OCI-LY3 (cell line): ENCODE results near the gene TTLL11.

Experiments used
- H2AFZ ChIP-seq: fragments of 200-600, 300-600 bp; shearing (Covaris generic); 2 replicates; pipeline ENCODE4 v1.6.0; 2014; ENCODE audit warnings: antibody characterized with exemption, low read depth, low read length
- H3K27ac ChIP-seq: fragments of 200-600, 300-600 bp; sonication (generic); 2 replicates; pipeline ENCODE4 v1.5.1; 2014; ENCODE audit warnings: mild to moderate bottlenecking, low read length, moderate library complexity, mixed read lengths
- H3K27me3 ChIP-seq: fragments of 200-600, 300-600 bp; sonication (generic); 2 replicates; pipeline ENCODE4 v1.6.1; 2014; ENCODE audit warnings: low read depth, low read length, mixed read lengths
- H3K36me3 ChIP-seq: fragments of 200-600, 300-600 bp; sonication (generic); replicated peaks from 2 replicates; pipeline ENCODE3; 2014; ENCODE audit warnings: low read depth, low read length, mixed read lengths
- H3K4me1 ChIP-seq: fragments of 300-600, 200-600 bp; sonication (generic); 2 replicates; pipeline ENCODE4 v1.6.1; 2014; ENCODE audit warnings: low read length, mixed read lengths
- H3K4me2 ChIP-seq: fragments of 200-600, 300-600 bp; sonication (generic); 2 replicates; pipeline ENCODE4 v1.6.1; 2014; ENCODE audit warnings: low read length, mixed read lengths
- H3K4me3 ChIP-seq: fragments of 300-600, 200-600 bp; sonication (generic); 2 replicates; pipeline ENCODE4 v1.5.1; 2014; ENCODE audit warnings: antibody characterized with exemption, mild to moderate bottlenecking, low read length, moderate library complexity
- H3K79me2 ChIP-seq: fragments of 300-600, 200-600 bp; shearing (Covaris generic); 2 replicates; pipeline ENCODE4 v1.6.1; 2014; ENCODE audit warnings: mild to moderate bottlenecking, low read length, mixed read lengths
- H3K9ac ChIP-seq: fragments of 300-600, 200-600 bp; shearing (Covaris generic); 2 replicates; pipeline ENCODE4 v1.6.0; 2014; ENCODE audit warnings: mild to moderate bottlenecking, low read length, moderate library complexity
- H3K9me3 ChIP-seq: fragments of 200-600, 300-600 bp; shearing (Covaris generic); 2 replicates; pipeline ENCODE4 v1.6.1; 2014; ENCODE audit warnings: low read length, mixed read lengths; ENCODE audit not compliant: insufficient read depth
- H4K20me1 ChIP-seq: fragments of 200-600, 300-600 bp; sonication (generic); 2 replicates; pipeline ENCODE4 v1.6.1; 2016; ENCODE audit warnings: low read length, mixed read lengths; ENCODE audit not compliant: insufficient read depth
- EZH2phosphoT487 ChIP-seq: fragments of 200-600 bp; shearing (Covaris generic); IDR thresholded peaks from 2 replicates; pipeline ENCODE4 v1.6.1; 2018; ENCODE audit warnings: antibody characterized with exemption, mixed run types, low read depth
- TF ChIP-seq, protein P1 (sequence below): fragments of 200-600, 300-600 bp; sonication (generic); IDR thresholded peaks from 2 replicates; pipeline ENCODE4 v1.5.1; 2014; ENCODE audit warnings: antibody characterized with exemption, low read length, low read depth

TTLL11 gene

DNA sequence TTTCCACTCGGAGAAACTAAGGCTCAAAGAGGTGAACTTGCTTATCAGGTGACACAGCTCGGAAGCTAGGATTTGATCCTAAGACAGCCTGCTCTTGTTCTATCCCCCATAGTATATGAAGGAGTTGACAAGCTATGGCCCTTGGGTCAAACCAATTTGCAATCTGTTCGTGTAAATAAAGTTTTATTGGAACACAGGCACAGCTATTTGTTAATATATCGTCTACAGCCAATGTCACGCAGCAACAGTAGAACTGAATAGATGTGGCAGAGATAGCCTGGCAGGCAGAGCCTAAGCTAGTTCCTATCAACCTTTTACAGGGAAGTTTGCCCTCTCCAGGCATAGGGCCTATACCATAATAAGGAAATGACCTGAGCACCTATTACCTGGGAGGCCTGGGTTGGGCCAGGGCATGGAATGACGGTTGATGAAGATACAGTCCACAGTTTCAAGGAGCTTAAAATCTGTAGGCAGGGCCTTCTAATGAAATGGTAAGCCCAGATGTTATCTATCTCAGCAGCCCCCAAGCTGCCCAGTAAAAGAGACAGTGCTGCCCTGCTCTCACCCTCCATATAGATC, 179.0 kb downstream of the TTLL11 start:
- no peak overlapping the region for H3K4me3 ChIP-seq
- H3K27me3 ChIP-seq = no peaks in the 10 kb centered on the region
- no peaks in the 10 kb centered on the region for H3K4me1 ChIP-seq
- no peak overlapping the region for H3K27ac ChIP-seq
- H3K36me3 ChIP-seq = no peaks in the 10 kb centered on the region
- H2AFZ ChIP-seq = no peak overlapping the region
- no peak overlapping the region for H3K9ac ChIP-seq
- TF ChIP-seq EZH2phosphoT487 = no peak
- TF ChIP-seq, protein P1, sequence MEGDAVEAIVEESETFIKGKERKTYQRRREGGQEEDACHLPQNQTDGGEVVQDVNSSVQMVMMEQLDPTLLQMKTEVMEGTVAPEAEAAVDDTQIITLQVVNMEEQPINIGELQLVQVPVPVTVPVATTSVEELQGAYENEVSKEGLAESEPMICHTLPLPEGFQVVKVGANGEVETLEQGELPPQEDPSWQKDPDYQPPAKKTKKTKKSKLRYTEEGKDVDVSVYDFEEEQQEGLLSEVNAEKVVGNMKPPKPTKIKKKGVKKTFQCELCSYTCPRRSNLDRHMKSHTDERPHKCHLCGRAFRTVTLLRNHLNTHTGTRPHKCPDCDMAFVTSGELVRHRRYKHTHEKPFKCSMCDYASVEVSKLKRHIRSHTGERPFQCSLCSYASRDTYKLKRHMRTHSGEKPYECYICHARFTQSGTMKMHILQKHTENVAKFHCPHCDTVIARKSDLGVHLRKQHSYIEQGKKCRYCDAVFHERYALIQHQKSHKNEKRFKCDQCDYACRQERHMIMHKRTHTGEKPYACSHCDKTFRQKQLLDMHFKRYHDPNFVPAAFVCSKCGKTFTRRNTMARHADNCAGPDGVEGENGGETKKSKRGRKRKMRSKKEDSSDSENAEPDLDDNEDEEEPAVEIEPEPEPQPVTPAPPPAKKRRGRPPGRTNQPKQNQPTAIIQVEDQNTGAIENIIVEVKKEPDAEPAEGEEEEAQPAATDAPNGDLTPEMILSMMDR = no peak
- no peak overlapping the region for H3K4me2 ChIP-seq
- no peaks in the 10 kb centered on the region for H3K79me2 ChIP-seq
- H4K20me1 ChIP-seq = no peaks in the 10 kb centered on the region
- no peaks in the 10 kb centered on the region for H3K9me3 ChIP-seq

DNA sequence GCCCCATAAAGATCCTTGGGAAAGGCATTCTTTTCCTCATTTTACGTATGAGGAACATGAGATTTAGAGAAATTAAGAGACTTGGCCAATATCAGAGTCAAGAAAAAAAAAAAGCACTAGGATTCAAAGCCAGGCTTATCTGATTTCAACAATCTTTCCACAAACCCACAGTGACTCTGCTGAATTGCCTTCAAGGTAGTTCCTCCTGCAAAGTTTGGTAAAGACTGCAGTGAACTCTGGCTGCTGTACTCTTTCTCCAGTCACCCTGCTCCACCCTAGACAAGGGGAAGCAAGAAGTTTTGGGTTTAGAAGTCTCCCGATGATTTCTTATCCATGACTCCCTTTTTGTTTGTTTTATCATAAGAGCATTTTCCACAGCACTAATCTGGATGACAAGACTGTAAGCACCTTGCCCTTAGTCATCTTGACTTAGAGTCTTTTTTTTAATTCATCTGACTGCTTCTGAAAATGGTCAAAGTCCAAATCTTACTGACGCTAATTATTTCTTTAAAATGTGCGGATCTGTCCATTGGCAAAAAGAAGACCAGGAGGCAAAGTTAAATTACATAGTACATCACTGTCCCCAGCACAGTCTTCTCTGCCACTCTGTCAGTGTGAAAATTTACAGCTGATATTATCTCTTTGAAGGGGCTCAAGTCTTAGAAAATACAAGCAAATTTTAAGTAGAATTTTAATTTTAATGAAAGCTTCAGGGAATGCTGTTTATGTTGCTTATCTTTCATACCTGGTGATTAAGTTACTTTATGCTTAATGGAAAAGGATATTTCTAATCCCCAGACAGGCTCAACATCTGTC, 180.1 kb downstream of the TTLL11 start:
- Histone ChIP-seq H3K4me1 (no peaks in the 10 kb centered on the region), H2AFZ (no peak overlapping the region), H3K27ac (no peak overlapping the region), H3K27me3 (no peaks in the 10 kb centered on the region), H4K20me1 (no peaks in the 10 kb centered on the region), H3K9me3 (no peaks in the 10 kb centered on the region), H3K4me2 (no peak overlapping the region), H3K4me3 (no peak overlapping the region), H3K79me2 (no peaks in the 10 kb centered on the region), H3K9ac (no peak overlapping the region), H3K36me3 (no peaks in the 10 kb centered on the region)
- no peak for TF ChIP-seq EZH2phosphoT487

DNA sequence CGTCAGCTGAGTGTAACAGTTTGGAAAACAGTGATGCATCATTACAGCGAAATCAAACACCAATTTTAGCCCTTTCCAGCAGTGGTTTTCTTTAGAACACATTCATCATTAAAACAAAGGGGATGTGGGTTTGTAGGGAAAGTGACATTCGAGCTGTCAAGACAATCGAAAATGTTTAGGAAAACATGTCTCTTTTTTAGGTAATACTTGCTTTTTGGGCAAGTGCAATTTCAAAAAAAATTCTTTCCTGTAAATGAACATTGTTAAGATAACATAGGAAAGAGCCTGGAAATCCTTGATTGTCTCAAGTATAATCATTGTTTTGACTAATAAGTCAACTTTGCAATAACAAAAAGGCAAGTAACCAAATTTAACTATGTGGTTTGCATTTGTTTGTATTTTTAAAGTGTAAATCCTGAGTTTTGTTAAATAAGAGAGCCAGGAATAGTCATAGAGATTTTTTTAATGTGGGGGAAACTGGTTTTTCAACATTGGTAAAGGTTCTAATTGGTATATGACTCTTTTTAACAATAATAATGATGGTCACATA, 182.5 kb downstream of the TTLL11 start:
- Histone ChIP-seq H3K9ac (no peak overlapping the region), H3K9me3 (no peaks in the 10 kb centered on the region), H3K79me2 (no peaks in the 10 kb centered on the region), H3K4me2 (no peak overlapping the region), H3K27me3 (no peaks in the 10 kb centered on the region), H2AFZ (no peak overlapping the region), H3K27ac (no peak overlapping the region), H3K4me1 (no peaks in the 10 kb centered on the region), H3K4me3 (no peak overlapping the region), H3K36me3 (no peaks in the 10 kb centered on the region), H4K20me1 (no peaks in the 10 kb centered on the region)
- TF ChIP-seq EZH2phosphoT487 = no peak
- TF ChIP-seq, protein P1 = no peak

DNA sequence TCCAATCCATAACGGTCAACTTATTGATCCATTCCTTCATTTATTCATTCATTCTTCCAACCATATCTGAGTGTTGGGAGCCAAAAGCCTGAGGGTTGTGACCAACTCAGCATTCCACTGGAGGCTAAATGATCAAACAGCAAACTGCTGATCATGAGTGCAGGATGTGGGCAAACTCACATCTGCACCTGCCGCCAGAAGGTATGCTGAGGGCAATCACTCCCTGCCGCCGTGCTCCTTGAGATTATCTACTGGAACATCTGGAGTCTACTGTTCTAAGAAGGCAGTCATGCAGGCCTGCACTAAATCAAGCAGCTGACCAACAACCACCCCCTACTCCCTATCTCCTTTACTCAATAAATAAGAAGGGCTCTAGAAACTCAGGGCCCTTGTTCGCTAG, 184.0 kb downstream of the TTLL11 start:
- no peak for TF ChIP-seq EZH2phosphoT487
- TF ChIP-seq, protein P1 = no peak

More for the DNA sequence above, 184.0 kb downstream of the TTLL11 start:
- Histone ChIP-seq H3K27ac (no peak overlapping the region), H3K27me3 (no peaks in the 10 kb centered on the region), H3K36me3 (no peaks in the 10 kb centered on the region), H3K4me2 (no peak overlapping the region), H3K4me1 (no peaks in the 10 kb centered on the region), H3K9me3 (no peaks in the 10 kb centered on the region), H2AFZ (no peak overlapping the region), H4K20me1 (no peaks in the 10 kb centered on the region), H3K4me3 (no peak overlapping the region), H3K9ac (no peak overlapping the region), H3K79me2 (no peaks in the 10 kb centered on the region)
